GM23338 (cell line): Measurements from ENCODE around the gene HJURP. TPM values are rescaled to one million over a fixed set of nuclear protein-coding genes. Genes with fewer than 3 reads are reported as not detected.

ENCODE experiments used
- ATAC-seq: fragments of 200-7000 bp; cut with Tn5 transposase; 3 replicates; pipeline ENCODE4 v1.9.1; 2020
- DNase-seq: peaks from one replicate; pipeline ENCODE4 v3.0.0-alpha.2; 2015; ENCODE audit warnings: low spot score
- H2AFZ ChIP-seq: fragments of 200-600 bp; sonication (generic); 2 replicates; pipeline ENCODE4 v1.8.0; 2016; ENCODE audit warnings: antibody characterized with exemption, mild to moderate bottlenecking, moderate library complexity
- H3F3A ChIP-seq: fragments of 200-600 bp; sonication (generic); replicated peaks from 2 replicates; pipeline ENCODE4 v1.8.0; 2017; ENCODE audit warnings: antibody characterized with exemption, mixed run types, low read depth
- H3K27ac ChIP-seq: fragments of 200-600 bp; sonication (generic); 2 replicates; pipeline ENCODE4 v1.6.1; 2016; ENCODE audit warnings: low read depth
- H3K27me3 ChIP-seq: fragments of 200-600 bp; sonication (generic); 2 replicates; pipeline ENCODE4 v1.8.0; 2016; ENCODE audit warnings: mild to moderate bottlenecking, mixed run types, moderate library complexity; ENCODE audit not compliant: insufficient read depth
- H3K36me3 ChIP-seq: fragments of 200-600 bp; sonication (generic); 2 replicates; pipeline ENCODE4 v1.8.0; 2016; ENCODE audit warnings: mild to moderate bottlenecking; ENCODE audit not compliant: insufficient read depth
- H3K4me1 ChIP-seq: fragments of 200-600 bp; sonication (generic); 2 replicates; pipeline ENCODE4 v1.8.0; 2016; ENCODE audit warnings: mild to moderate bottlenecking, moderate library complexity; ENCODE audit not compliant: insufficient read depth
- H3K4me2 ChIP-seq: fragments of 200-600 bp; sonication (generic); 2 replicates; pipeline ENCODE4 v1.7.1; 2017; ENCODE audit warnings: mixed run types
- H3K4me3 ChIP-seq: fragments of 200-600 bp; sonication (generic); 2 replicates; pipeline ENCODE4 v1.6.1; 2016; ENCODE audit warnings: mixed run types
- H3K79me2 ChIP-seq: fragments of 200-600 bp; sonication (generic); replicated peaks from 2 replicates; pipeline ENCODE4 v1.8.0; 2017; ENCODE audit warnings: mild to moderate bottlenecking; ENCODE audit not compliant: insufficient read depth
- H3K9me2 ChIP-seq: fragments of 200-600 bp; sonication (generic); 2 replicates; pipeline ENCODE4 v1.8.0; 2017; ENCODE audit not compliant: insufficient read depth
- H4K20me1 ChIP-seq: fragments of 200-600 bp; sonication (generic); replicated peaks from 2 replicates; pipeline ENCODE4 v1.8.0; 2017; ENCODE audit warnings: mild to moderate bottlenecking; ENCODE audit not compliant: insufficient read depth
- H3K27ac Mint-ChIP-seq: 2 replicates; pipeline ENCODE4 v1.8.0; 2020; ENCODE audit warnings: inconsistent platforms, mild to moderate bottlenecking, moderate library complexity, mixed read lengths
- H3K27me3 Mint-ChIP-seq: 3 replicates; pipeline ENCODE4 v1.8.0; 2022; ENCODE audit warnings: low read depth, mild to moderate bottlenecking, moderate library complexity, mixed read lengths, inconsistent platforms; ENCODE audit not compliant: insufficient read depth, poor library complexity
- H3K36me3 Mint-ChIP-seq: 3 replicates; pipeline ENCODE4 v1.8.0; 2021; ENCODE audit warnings: low read depth, mild to moderate bottlenecking, inconsistent platforms, moderate library complexity, mixed read lengths
- H3K4me1 Mint-ChIP-seq: 3 replicates; pipeline ENCODE4 v1.8.0; 2020; ENCODE audit warnings: mild to moderate bottlenecking, inconsistent platforms, mixed read lengths
- H3K4me3 Mint-ChIP-seq: 3 replicates; pipeline ENCODE4 v1.8.0; 2021; ENCODE audit warnings: moderate library complexity, mild to moderate bottlenecking, inconsistent platforms, mixed read lengths
- H3K9me3 Mint-ChIP-seq: 3 replicates; pipeline ENCODE4 v1.8.0; 2020; ENCODE audit warnings: moderate library complexity, mild to moderate bottlenecking, inconsistent platforms, mixed read lengths
- CREB1 ChIP-seq: fragments of 250-450 bp; sonication (Bioruptor Pico); IDR thresholded peaks from 2 replicates; pipeline ENCODE4 v1.5.0; 2020; ENCODE audit warnings: low read depth, mild to moderate bottlenecking, moderate library complexity
- ETS1 ChIP-seq: IDR thresholded peaks from 2 replicates; pipeline ENCODE4 v1.6.1; 2016; ENCODE audit warnings: antibody characterized with exemption
- EZH2phosphoT487 ChIP-seq: fragments of 200-600 bp; sonication (generic); IDR thresholded peaks from one replicate; pipeline ENCODE4 v1.8.1; 2018; ENCODE audit warnings: antibody characterized with exemption; ENCODE audit not compliant: unreplicated experiment
- POLR2AphosphoS5 ChIP-seq: IDR thresholded peaks from 2 replicates; pipeline ENCODE4 v1.6.1; 2016; ENCODE audit warnings: antibody characterized with exemption, low read depth
- STAT1 ChIP-seq: IDR thresholded peaks from one replicate; pipeline ENCODE4 v1.6.1; 2016; ENCODE audit warnings: antibody characterized with exemption; ENCODE audit not compliant: unreplicated experiment
- ZNF114 ChIP-seq: fragments of 250-450 bp; sonication (Bioruptor Pico); IDR thresholded peaks from 2 replicates; pipeline ENCODE4 v1.5.0; 2020; ENCODE audit warnings: mild to moderate bottlenecking, moderate library complexity
- ZNF462 ChIP-seq: fragments of 250-450 bp; sonication (Bioruptor Pico); IDR thresholded peaks from 2 replicates; pipeline ENCODE4 v1.5.0; 2020; ENCODE audit warnings: mild to moderate bottlenecking, moderate library complexity
- long read RNA-seq: library from polyadenylated mRNA; unstranded; transcript quantifications from one replicate; pipeline ENCODE4 v2.0.0, GENCODE V29; 2020; ENCODE audit not compliant: unreplicated experiment
- polyA plus RNA-seq: library from polyadenylated mRNA; unstranded; fragments of >200 nt; fragmentation: Nextera tagmentation; extraction: Ambion mirVana; gene quantifications from 2 replicates; pipeline ENCODE4 v1.2.1, GENCODE V29; 2016
- total RNA-seq: library from RNA; depleted of rRNA; stranded (reverse); fragments of >200 nt; shearing (Covaris generic); gene quantifications from 2 replicates; pipeline ENCODE4 v1.2.3, GENCODE V29; 2014; rRNA removed
- TF ChIP-seq, protein P1 (sequence below), 2 experiments: fragments of 200-600 bp in 1 of 2; sonication (generic) in 1 of 2; conservative IDR thresholded peaks; 2 replicates each; pipeline versions ENCODE4 v1.5.1 to v1.6.1; 2016 to 2017; ENCODE audit warnings: antibody characterized with exemption in 2 of 2, low read depth in 2 of 2, mild to moderate bottlenecking in 2 of 2, moderate library complexity in 1 of 2

HJURP gene, protein sequence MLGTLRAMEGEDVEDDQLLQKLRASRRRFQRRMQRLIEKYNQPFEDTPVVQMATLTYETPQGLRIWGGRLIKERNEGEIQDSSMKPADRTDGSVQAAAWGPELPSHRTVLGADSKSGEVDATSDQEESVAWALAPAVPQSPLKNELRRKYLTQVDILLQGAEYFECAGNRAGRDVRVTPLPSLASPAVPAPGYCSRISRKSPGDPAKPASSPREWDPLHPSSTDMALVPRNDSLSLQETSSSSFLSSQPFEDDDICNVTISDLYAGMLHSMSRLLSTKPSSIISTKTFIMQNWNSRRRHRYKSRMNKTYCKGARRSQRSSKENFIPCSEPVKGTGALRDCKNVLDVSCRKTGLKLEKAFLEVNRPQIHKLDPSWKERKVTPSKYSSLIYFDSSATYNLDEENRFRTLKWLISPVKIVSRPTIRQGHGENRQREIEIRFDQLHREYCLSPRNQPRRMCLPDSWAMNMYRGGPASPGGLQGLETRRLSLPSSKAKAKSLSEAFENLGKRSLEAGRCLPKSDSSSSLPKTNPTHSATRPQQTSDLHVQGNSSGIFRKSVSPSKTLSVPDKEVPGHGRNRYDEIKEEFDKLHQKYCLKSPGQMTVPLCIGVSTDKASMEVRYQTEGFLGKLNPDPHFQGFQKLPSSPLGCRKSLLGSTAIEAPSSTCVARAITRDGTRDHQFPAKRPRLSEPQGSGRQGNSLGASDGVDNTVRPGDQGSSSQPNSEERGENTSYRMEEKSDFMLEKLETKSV
- total RNA-seq, result 49.2 and 54.8 TPM in 2 replicates
- 42.9 and 49.4 TPM in 2 replicates for polyA plus RNA-seq
- long read RNA-seq, transcript HJURP-202 (9 exons, 3,187 nt), result major isoform, 24 of 36 reads
- long read RNA-seq, partial matches to known transcripts, result 7 of 36 reads
- long read RNA-seq, other reads (novel, unspliced or antisense), result 5 of 36 reads

DNA sequence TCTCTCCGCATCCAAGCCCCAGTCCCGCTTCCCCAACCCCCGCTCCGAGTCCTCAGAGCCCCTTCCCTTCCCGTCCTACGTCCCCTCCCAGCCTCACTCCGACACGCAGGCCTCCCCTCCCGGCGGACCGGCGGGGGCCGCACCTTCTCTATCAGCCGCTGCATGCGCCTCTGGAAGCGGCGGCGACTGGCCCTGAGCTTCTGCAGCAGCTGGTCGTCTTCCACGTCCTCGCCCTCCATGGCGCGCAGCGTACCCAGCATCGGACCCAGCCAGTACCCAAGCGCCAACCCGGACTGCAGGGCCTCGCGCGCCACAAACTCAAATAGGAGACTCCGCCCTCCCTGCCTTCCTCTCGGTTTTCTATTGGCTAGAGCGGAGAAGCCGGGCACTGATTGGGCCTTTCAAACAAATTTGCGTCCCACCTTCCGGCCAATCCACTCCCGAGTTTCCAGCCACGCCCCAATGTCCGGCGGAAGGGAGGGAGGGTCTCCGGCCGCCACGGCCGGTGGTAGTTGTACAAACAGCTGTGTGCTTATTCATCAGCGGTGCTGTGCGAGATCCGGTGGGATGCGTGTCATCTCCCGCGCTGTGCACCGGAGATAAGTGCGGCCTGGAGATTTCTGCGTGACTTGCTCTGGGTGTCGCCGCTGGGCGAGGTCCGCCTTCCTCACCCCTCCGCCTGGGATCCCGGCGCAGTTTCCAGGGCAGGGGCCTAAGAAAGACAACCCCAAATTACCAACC lies at the start of gene HJURP:
Gene HJURP (minus strand): TSS at position 295 of the 741 bp plus-strand sequence. CDS start 35 bp downstream, at position 260.
- peak within 1 kb of the TSS; percentile 98 for H3K27ac Mint-ChIP-seq
- H3K27ac ChIP-seq, result 0 out of 2 replicates have a peak within 1 kb of the TSS, but pooled peaks have one; percentile 61
- no peaks in the 10 kb centered on the region for H3K27me3 ChIP-seq
- H3F3A ChIP-seq, result no peaks in the 10 kb centered on the region
- TF ChIP-seq ETS1, result peak; percentile 56; the same call in 1 of the 2 replicates
- TF ChIP-seq POLR2AphosphoS5, result peak; percentile 96
- TF ChIP-seq EZH2phosphoT487, result no peak
- TF ChIP-seq, protein P1, sequence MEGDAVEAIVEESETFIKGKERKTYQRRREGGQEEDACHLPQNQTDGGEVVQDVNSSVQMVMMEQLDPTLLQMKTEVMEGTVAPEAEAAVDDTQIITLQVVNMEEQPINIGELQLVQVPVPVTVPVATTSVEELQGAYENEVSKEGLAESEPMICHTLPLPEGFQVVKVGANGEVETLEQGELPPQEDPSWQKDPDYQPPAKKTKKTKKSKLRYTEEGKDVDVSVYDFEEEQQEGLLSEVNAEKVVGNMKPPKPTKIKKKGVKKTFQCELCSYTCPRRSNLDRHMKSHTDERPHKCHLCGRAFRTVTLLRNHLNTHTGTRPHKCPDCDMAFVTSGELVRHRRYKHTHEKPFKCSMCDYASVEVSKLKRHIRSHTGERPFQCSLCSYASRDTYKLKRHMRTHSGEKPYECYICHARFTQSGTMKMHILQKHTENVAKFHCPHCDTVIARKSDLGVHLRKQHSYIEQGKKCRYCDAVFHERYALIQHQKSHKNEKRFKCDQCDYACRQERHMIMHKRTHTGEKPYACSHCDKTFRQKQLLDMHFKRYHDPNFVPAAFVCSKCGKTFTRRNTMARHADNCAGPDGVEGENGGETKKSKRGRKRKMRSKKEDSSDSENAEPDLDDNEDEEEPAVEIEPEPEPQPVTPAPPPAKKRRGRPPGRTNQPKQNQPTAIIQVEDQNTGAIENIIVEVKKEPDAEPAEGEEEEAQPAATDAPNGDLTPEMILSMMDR (conservative IDR thresholded peaks at IDR 0.05; ENCODE audit: low read depth in 2 of 2), result no peak
- no peak for TF ChIP-seq STAT1
- no peak for TF ChIP-seq ZNF114
- TF ChIP-seq ZNF462 (CRISPR knock-in tag), result no peak
- no peak for TF ChIP-seq CREB1 (CRISPR knock-in tag)
- H3K4me1 Mint-ChIP-seq, result peaks cover 23% of the 10 kb centered on the region
- H4K20me1 ChIP-seq, result peaks cover 31% of the 10 kb centered on the region
- H3K4me2 ChIP-seq, result peak within 1 kb of the TSS; percentile 99
- H3K36me3 ChIP-seq, result peaks cover 39% of the 10 kb centered on the region
- H3K9me3 Mint-ChIP-seq, result no peaks in the 10 kb centered on the region; the same call in 2 of the 3 replicates
- no peak within 1 kb of the TSS for H2AFZ ChIP-seq
- peak; percentile 99 for DNase-seq
- H3K4me1 ChIP-seq, result peaks cover 21% of the 10 kb centered on the region
- peak within 1 kb of the TSS; percentile 90 for H3K4me3 ChIP-seq
- H3K9me2 ChIP-seq, result peaks cover 6% of the 10 kb centered on the region; the same call in 1 of the 2 replicates
- peaks cover 7% of the 10 kb centered on the region for H3K27me3 Mint-ChIP-seq
- peak within 1 kb of the TSS; percentile 98 for H3K4me3 Mint-ChIP-seq
- H3K36me3 Mint-ChIP-seq, result peaks cover 46% of the 10 kb centered on the region
- ATAC-seq, result peak; percentile 97
- H3K79me2 ChIP-seq, result peaks cover 48% of the 10 kb centered on the region
